H1 (cell line): ENCODE results near the gene CACNA2D1. TPM values are rescaled to one million over a fixed set of nuclear protein-coding genes. Genes with fewer than 3 reads are reported as not detected.

Experiments
- E2F6 ChIP-seq: IDR thresholded peaks from 2 replicates; pipeline ENCODE4 v1.6.1; 2012; ENCODE audit warnings: inconsistent platforms
- EZH2 ChIP-seq: fragments of 200-600 bp; sonication (generic); IDR thresholded peaks from 2 replicates; pipeline ENCODE4 v1.7.1; 2012; ENCODE audit warnings: low read depth, mild to moderate bottlenecking, moderate library complexity, low read length, inconsistent platforms; ENCODE audit not compliant: severe bottlenecking
- FOSL1 ChIP-seq: IDR thresholded peaks from 2 replicates; pipeline ENCODE4 v1.6.1; 2011; ENCODE audit warnings: mild to moderate bottlenecking, low read depth, low read length, moderate library complexity; ENCODE audit not compliant: insufficient read depth
- JUND ChIP-seq: IDR thresholded peaks from 2 replicates; pipeline ENCODE4 v1.6.1; 2011; ENCODE audit warnings: mild to moderate bottlenecking, improper control_type of control experiment, low read length
- KDM4A ChIP-seq: IDR thresholded peaks from one replicate; pipeline ENCODE4 v1.7.1; 2012; ENCODE audit warnings: low read depth, mild to moderate bottlenecking, moderate library complexity, low read length, inconsistent platforms; ENCODE audit not compliant: severe bottlenecking
- MAX ChIP-seq: IDR thresholded peaks from 2 replicates; pipeline ENCODE4 v1.6.1; 2012; ENCODE audit warnings: inconsistent platforms
- SIRT6 ChIP-seq: IDR thresholded peaks from one replicate; pipeline ENCODE4 v1.7.1; 2012; ENCODE audit warnings: low read length, inconsistent platforms
- SUZ12 ChIP-seq: fragments of 200-600 bp; sonication (generic); IDR thresholded peaks from 2 replicates; pipeline ENCODE4 v1.6.1; 2012; ENCODE audit warnings: mild to moderate bottlenecking, inconsistent platforms, low read length, moderate library complexity, mixed read lengths
- polyA plus RNA-seq, 7 experiments: library from polyadenylated mRNA; depleted of rRNA in 3 of 7; stranded (reverse) in 5 of 7; unstranded in 2 of 7; fragments of >200 nt in 5 of 7; fragments of 200-250 nt in 2 of 7; gene quantifications; 1 replicate in 5 of 7; 2 replicates in 1 of 7; 4 replicates in 1 of 7; pipeline versions ENCODE4 v1.2.1 to v1.2.3, GENCODE V29; 2011 to 2013; ENCODE audit warnings: missing spikeins in 2 of 7, mixed read lengths in 2 of 7
- total RNA-seq: library from RNA; stranded (reverse); fragmentation: NEBNext Ultra II Directional; extraction: Animal tissue kit (Norgen Biotek cat#: 25700); gene quantifications from 2 replicates; pipeline ENCODE4 v1.2.1, GENCODE V29; 2021
- TF ChIP-seq, protein P1 (sequence below): fragments of 300-600 bp; sonication (generic); IDR thresholded peaks from 2 replicates; pipeline ENCODE4 v1.7.1; 2012; ENCODE audit warnings: low read length, moderate library complexity, mild to moderate bottlenecking, inconsistent platforms; ENCODE audit not compliant: insufficient replicate concordance

Gene CACNA2D1
- total and polyA plus RNA-seq, 2 of the 8 experiments (the other 6 are each of a cell fraction or from before 2014, with no cell fraction given) = 4.3 to 27.3 TPM

GRCh38 chr7:82211333-82211732, 232.2 kb downstream of the CACNA2D1 start (continued):
- TF ChIP-seq, protein P1, sequence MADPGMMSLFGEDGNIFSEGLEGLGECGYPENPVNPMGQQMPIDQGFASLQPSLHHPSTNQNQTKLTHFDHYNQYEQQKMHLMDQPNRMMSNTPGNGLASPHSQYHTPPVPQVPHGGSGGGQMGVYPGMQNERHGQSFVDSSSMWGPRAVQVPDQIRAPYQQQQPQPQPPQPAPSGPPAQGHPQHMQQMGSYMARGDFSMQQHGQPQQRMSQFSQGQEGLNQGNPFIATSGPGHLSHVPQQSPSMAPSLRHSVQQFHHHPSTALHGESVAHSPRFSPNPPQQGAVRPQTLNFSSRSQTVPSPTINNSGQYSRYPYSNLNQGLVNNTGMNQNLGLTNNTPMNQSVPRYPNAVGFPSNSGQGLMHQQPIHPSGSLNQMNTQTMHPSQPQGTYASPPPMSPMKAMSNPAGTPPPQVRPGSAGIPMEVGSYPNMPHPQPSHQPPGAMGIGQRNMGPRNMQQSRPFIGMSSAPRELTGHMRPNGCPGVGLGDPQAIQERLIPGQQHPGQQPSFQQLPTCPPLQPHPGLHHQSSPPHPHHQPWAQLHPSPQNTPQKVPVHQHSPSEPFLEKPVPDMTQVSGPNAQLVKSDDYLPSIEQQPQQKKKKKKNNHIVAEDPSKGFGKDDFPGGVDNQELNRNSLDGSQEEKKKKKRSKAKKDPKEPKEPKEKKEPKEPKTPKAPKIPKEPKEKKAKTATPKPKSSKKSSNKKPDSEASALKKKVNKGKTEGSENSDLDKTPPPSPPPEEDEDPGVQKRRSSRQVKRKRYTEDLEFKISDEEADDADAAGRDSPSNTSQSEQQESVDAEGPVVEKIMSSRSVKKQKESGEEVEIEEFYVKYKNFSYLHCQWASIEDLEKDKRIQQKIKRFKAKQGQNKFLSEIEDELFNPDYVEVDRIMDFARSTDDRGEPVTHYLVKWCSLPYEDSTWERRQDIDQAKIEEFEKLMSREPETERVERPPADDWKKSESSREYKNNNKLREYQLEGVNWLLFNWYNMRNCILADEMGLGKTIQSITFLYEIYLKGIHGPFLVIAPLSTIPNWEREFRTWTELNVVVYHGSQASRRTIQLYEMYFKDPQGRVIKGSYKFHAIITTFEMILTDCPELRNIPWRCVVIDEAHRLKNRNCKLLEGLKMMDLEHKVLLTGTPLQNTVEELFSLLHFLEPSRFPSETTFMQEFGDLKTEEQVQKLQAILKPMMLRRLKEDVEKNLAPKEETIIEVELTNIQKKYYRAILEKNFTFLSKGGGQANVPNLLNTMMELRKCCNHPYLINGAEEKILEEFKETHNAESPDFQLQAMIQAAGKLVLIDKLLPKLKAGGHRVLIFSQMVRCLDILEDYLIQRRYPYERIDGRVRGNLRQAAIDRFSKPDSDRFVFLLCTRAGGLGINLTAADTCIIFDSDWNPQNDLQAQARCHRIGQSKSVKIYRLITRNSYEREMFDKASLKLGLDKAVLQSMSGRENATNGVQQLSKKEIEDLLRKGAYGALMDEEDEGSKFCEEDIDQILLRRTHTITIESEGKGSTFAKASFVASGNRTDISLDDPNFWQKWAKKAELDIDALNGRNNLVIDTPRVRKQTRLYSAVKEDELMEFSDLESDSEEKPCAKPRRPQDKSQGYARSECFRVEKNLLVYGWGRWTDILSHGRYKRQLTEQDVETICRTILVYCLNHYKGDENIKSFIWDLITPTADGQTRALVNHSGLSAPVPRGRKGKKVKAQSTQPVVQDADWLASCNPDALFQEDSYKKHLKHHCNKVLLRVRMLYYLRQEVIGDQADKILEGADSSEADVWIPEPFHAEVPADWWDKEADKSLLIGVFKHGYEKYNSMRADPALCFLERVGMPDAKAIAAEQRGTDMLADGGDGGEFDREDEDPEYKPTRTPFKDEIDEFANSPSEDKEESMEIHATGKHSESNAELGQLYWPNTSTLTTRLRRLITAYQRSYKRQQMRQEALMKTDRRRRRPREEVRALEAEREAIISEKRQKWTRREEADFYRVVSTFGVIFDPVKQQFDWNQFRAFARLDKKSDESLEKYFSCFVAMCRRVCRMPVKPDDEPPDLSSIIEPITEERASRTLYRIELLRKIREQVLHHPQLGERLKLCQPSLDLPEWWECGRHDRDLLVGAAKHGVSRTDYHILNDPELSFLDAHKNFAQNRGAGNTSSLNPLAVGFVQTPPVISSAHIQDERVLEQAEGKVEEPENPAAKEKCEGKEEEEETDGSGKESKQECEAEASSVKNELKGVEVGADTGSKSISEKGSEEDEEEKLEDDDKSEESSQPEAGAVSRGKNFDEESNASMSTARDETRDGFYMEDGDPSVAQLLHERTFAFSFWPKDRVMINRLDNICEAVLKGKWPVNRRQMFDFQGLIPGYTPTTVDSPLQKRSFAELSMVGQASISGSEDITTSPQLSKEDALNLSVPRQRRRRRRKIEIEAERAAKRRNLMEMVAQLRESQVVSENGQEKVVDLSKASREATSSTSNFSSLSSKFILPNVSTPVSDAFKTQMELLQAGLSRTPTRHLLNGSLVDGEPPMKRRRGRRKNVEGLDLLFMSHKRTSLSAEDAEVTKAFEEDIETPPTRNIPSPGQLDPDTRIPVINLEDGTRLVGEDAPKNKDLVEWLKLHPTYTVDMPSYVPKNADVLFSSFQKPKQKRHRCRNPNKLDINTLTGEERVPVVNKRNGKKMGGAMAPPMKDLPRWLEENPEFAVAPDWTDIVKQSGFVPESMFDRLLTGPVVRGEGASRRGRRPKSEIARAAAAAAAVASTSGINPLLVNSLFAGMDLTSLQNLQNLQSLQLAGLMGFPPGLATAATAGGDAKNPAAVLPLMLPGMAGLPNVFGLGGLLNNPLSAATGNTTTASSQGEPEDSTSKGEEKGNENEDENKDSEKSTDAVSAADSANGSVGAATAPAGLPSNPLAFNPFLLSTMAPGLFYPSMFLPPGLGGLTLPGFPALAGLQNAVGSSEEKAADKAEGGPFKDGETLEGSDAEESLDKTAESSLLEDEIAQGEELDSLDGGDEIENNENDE = no peak
- TF ChIP-seq JUND = no peak
- no peak for TF ChIP-seq EZH2
- TF ChIP-seq SIRT6 = no peak
- TF ChIP-seq E2F6 = no peak
- no peak for TF ChIP-seq MAX
- no peak for TF ChIP-seq FOSL1
- TF ChIP-seq SUZ12 = no peak
- TF ChIP-seq KDM4A = no peak
- TF ChIP-seq, all 59 proteins: peak for 0
